Effector CD4-positive, alpha-beta T cell (primary cell): Measurements from ENCODE around the gene ASB2.

Experiments
- DNase-seq: peaks from one replicate; pipeline ENCODE4 v3.0.0-alpha.2; 2020

The ASB2 gene

DNA sequence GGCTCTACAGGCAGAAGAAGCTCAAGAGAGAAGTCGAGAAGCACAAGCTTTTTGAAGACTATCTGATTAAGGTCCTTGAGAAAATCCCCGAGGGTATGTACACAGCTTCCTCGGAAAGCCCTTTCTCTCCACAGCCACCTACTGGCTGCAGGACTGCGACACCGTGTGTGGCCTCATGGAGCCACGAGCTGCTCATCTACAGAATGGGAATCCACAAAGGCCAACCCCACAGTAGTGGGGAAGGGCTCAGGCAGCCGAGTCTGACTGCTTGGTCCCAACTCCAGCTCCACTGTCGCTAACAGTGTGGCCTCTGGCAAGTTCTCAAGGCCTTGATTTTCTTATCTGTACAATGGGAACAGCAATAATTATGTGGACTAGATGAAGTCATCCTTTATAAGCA is 23.2 kb upstream of the ASB2 start:
- DNase-seq, result no peak

DNA sequence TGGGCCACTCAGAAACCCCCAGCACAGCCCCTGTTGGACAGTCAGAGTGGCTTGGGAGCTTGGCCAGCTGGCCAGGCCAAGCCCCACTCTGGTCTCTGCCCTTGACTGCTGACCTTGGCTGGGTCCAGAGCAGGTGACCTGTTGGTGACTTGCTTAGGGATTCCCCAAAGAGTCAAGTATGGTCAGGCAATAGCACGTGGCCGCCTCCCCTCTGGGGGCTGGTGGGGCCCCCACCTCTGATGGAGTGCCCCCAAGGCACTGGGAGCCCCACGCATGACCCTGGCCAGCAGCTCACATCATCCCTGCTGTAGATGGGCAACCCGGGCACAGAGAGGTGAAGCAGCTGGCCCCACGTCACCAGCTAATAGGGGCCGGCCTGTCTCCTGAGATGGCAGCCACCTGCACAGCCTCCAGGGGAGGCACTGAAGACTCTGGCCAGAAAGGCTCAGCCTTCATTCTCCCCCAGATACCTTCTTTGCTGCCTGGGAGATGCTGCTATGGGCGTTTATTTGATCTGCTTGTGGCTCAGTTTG is 22.6 kb upstream of the ASB2 start:
- no peak for DNase-seq

DNA sequence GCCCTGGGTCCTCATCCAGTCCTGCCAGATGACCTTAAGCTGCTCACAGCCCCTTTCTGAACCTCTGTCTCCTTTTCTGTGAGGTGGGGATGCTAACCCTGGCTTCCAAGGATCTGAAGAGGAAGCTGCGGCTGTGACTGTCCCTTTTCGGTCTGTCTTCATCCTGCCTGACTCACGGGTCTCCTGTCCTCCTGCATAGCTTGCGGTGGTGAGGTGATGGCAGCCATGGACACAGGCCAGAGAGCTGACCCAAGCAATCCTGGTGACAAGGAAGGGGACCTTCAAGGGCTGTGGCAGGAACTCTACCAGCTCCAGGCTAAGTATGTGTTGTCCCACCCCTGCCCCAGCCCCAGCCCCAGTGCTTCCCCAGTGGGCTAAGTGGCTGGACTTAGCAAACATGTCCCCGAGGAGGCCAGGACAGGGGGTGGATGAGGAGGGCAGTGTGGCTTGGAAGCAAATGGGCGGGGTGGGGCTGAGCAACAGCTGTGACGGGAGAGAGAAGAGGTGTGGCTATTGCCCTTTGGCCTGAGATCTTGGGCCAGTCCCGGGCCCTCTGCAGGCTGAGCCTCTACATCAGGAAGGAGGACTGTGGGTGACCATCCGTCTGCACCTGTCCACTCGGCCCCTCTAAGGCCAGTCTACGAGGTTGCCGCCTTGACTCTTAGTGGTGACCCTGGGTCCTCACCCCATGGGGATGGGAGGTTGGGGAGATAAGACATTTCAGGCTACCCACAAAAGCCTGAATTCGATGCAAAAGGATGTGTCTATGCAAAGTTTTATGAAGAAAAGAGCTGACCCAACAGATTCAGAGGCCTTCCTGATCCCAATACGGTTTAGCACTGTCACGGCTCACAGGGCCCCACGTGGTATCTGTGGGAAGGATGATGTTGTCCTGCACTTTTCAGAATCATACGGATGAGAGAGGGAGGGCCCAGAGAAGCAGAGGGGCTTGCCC is 21.8 kb upstream of the ASB2 start:
- DNase-seq, result no peak

DNA sequence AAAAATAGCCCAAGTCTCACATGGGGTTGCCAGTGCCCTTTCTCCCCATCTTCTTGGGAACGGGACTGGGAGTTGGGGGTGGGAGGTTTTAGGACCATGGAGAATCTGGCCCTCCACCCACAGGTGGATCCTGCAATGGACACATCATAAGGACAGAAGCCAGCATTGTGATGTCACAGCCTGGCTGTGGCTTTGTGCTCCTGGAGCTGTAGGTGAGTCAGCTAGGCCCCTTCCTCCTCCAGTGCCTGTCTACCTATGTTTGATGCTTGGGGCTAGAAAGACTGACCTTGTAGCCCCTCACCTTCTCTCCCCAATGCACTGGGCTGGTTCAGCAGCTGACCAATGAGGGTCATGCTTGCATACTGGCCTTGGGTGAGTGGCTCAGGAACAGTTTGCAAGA is 20.7 kb upstream of the ASB2 start, which contains the start of gene CCDC197:
TSS of gene CCDC197 (plus strand) at position 220 of the 400 bp plus-strand sequence. CDS start 831 bp downstream, outside the sequence.
- no peak for DNase-seq

DNA sequence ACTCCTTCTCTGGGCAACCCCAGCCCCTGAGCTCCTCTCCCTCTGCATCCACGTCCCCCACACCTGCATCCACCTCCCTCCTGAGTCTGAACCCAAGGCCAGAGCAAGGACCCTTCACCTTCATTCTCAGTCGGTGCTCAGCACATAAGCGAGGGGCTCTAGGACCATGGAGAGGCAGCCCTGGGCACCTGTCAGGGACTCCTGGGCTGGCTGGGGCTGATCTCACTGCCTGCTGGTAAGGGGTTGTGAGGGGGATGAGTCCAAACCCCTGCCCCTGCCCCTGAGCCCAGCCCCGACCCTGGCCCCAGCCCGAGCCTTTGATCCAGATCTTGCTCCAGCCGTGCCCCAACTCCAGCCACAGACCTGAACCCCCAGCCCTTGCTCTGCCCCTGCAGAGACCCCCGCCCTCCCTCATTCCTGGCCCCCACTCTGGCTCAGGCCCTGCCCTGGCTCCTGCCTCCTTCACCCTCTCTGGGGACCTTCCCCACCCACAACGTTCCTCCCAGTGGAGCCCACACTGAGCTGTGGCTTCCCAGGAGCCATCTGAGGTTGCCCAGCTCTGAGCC is 19.8 kb upstream of the ASB2 start:
- no peak for DNase-seq

DNA sequence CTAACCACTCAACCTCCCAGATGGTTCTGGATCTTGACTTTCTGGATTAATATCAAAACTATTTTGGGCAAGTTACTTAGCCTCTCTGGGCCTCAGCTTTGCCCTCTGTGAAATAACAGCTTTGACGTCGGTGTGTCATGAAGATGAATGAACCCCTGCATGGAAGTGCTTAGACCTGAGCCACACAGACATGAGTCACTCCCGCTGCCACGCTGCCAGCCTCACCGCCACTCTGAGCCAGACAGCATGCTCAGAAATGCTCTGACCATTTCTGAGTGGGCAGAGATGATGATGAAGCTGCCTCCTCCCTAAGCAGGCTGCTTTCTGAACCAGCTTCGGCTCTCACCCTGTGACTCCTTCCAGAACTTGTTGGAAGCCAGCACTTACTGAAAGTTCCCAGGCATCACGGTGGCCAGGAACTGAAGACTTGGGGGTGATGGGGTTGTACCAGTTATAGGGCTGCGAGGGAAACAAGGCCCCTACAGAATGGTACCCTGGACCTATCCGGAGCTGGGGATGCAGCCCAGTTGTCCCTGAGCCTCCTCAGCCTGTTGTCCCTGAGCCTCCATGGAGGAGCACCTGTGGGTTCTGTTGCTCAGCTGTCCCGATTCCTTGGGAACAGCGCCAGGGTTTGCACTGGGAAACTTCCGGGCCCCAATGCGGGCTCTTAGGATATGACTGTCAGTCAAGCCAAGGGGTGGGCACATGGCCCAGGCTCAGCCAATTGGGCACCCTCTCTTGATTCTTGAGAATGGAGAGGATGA is 18.7 kb upstream of the ASB2 start:
- no peak for DNase-seq

DNA sequence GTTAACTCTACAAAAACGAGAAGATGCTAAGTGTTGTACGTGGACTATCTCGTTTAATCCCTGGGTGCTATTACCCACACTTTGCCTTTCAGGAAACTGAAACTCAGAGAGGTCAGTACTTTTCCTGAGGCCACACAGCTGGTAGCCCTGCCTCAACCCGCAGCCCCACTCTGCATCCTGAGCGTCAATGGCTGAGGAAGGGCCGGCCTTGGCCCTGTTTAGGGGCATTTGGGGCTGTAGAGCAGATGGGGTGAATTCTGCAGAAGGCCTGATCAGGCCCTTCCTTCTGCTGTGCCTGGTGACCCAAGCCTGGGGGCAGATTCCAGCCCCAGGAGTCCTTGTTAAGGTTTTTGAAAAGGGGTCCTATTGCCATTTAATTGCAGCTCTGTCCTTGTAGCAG is 17.0 kb upstream of the ASB2 start:
- no peak for DNase-seq

DNA sequence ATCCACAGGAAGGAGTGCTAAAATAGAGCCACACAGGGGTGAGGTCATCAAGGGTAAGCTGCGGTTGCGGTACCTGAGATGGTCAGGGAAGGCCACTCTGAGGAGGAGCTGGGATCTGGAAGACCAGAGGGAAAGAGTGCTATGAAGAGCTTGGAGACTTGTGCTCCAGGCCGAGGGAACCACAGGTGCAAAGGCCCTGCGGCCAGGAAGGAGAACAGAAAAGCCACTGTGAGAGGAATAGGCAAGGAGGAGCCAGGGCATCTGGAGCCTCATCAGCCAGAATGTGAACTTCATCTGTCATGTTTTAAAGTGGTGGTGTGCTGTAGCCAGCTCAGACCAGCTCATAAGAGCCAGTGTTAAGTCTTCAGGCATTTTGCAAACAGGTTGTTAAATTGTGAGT is 15.3 kb upstream of the ASB2 start:
- DNase-seq, result no peak

DNA sequence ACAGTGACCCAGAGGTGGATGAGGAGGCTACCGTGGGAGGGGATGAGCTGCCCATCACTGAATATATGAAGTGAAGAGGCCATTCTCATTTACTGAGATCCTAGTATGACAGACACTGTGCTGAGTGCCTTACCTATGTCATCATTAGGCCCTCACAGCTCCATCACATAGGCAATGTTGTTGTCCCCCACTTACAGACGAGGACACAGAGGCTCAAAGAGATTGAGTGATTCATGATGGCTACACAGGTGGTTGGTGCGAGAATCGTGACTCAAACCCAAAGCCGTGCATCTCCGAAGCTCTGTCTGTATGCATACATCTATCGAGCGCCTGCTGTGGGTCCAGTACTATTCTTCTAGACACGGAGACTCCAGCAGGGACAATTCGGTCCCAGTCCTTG is 14.8 kb upstream of the ASB2 start:
- DNase-seq, result no peak

DNA sequence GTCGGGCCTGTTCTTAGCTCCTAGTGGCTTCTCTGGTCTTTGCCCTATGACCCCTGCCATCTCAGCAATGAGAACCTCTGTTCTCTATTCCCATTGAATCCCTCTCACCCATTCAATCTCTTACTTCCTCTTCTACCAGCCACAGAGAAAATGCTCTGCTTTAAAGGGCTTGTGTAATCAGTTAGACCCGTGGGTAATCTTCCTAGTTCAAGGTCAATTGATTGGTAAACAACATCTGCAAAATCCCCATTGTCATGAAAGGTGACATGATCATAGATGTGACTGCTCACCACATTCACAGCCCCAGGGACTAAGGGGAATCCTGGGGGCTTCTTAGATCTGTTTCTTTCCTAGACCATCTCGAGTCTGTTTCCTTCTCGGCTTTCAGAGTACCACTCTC is 13.6 kb upstream of the ASB2 start:
- DNase-seq, result no peak

DNA sequence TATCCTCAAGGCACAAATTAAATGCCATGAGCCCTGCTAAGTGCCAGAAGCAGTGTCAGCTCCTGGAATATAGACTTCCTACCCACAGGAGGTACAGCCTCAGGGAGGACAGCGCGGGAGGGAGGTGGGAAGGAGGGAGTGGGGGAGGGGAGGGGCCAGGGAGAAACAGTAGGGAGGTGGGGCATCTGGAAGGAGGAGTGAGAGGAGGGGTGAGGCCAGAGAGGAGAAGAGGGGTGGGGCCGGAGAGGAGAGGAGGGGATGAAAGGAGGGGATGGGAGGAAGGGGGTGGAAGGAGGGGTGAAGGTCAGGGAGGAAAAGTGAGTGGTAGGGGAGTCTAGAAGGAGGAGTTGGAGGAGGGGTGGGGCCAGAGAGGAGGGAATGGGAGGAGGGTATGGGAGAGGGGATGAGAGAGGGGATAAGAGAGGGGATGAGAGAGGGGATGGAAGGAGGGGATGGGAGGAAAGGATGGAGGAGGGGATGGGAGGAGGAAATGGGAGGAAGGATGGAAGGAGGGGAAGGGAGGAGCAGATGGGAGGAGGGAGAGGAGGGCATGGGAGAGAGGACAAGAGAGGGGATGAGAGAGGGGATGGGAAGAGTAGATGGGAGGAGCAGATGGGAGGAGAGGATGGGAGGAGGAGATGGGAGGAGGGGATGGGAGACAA is 11.6 kb upstream of the ASB2 start:
- DNase-seq, result no peak

DNA sequence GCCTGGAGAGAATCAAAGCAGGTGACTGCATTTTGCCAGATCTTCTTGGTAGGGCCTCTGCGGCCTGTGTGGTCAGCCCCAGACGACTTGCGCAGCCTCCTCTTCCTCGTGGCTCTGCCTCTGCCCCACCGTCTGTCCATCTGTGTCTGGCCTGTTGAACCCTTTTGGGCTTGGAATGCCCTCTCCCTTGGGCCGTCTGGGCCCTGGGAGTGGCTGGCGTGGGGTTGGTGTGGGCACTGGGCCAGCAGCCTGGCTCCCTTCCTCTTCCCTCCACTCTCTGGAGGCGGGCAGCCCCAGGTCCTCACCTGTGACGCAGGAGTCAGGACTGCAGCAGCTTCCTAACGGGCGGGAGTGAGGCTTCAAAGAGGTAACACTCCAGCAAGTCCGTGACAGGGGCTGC is 11.0 kb upstream of the ASB2 start:
- no peak for DNase-seq

DNA sequence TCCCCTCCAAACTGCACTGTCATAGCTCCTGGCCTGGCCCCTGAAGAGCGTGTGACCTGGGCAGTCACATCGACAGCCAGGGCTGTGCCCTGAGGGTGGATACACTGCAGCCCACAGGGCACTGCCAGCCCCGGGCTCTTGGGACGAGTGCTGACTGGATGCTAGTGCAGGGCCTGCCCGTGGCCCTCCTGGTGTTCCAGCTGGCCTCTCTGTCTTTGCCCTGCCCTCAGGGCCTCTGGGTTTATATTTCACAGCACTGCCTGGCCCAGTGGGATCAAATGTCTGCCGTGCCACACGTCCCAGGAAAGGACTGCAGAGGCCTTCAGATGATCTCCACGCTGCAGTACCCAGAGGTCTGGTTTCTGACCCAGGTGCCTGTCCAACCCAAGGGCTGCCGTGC is 10.6 kb upstream of the ASB2 start:
- no peak for DNase-seq

DNA sequence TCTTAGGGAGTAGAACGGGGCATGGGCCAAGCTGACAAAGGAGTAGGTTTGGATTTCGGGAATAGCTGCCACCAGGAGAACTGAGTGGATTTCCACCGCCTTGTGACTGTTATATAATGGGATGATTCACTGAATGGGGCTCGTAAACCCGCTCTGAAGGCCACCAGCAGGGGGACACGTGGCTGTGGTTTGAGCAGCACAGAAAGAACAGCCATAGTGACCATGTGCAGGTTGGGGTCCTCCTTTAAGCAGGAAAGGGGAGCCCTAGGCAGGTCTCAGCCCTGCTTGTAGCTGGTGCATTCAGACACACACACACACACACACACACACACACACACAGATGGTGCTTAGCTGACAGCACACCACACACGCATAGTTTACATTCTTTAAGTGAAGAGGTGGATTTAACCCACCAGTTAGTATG is 8.6 kb upstream of the ASB2 start:
- no peak for DNase-seq

DNA sequence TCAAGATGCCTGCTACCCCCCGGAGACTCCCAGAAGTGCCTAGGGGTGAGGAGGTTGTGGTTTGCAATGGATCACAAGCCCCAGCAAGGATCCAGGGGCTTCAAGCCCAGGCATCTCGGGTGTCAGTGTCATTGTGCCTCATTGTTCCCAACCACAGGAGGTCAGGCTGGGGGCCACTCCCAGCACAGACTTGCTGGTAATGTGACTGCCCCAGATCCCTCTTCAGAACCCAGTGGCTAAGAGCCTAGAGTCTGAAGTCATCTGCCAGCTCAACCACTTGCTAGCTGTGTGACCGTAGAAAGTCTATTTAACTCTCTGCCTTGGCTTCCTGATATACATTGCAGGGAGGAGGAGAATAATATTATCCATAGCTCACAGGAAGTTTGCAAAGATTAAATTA is 7.7 kb upstream of the ASB2 start:
- no peak for DNase-seq

DNA sequence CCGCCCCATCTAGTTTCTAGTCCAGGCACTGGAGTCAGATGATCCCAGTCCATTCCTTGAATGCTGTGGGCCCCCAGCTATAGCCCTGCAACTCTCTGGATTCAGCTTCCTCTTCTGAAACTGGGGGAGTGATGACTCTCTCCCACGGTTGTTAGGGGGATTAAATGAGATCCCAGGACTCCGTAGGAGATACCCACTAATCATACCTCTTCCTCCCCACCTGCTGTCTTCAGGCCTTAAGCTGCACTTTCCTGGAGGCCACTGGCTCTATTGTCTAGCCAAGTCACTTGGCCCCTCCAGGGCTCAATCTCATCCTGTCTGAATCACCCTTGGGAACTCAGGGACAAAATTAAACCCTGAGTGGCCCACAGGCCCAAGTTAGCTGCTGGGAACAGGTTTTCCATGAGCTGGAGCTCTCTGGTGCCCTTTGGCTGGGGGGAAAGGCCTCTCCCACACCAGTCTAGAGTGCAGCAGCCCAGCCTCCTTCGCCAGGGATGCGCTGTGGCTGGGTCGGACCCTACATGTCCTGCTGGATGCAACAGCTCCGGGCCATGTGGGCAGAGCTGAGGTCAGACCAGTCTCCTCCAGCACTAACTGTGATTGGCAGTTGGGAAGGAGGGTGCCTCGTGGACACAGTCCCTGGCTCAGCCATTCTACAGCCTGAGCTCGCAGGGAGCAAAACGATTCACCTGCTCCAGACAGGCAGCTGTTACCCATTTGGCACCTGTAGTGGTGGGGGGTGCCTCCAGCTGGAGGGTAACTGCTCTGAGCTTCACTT is 6.0 kb upstream of the ASB2 start:
- DNase-seq, result no peak

DNA sequence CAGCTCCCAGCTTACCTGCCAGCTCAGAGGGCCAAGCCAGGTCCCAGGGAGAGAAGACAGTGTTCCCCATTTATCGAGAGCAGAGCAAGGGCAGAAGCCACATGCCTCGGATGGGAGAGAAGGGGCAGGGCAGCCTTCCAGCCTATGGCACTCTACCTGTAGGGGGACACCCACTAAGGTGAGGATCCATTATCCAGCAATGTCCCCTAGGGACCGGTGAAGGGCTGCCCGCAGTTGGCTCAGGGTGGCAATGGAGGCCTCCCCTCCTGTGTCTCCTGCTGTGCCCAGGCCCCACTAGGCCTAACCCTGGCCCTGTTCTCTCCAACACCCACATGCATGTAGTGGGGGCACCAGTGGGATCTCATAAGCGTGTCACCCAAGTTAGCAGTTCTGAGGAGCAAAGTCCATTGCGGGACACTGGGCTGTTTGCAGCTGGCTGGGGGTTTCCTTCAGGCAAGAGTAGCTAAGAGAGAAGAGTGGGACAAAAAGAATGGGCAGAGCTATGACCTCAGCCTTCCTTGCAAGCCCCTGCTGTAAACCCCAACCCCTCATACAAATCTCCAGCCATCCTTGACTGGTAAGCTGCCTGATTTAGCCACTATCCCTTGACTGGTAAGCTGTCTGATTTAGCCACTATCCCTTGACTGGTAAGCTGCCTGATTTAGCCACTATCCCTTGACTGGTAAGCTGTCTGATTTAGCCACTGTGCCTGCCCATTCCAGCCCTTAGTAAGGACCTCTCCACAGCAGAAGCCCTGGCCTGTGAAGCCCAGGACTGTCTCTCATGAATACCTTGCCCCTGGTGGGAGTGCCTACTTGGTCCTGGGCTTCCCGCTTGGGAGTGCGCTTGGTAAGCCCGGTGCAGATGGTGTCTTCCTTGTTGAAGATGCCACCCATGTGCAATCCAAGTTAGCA is 5.2 kb upstream of the ASB2 start:
- DNase-seq, result no peak

DNA sequence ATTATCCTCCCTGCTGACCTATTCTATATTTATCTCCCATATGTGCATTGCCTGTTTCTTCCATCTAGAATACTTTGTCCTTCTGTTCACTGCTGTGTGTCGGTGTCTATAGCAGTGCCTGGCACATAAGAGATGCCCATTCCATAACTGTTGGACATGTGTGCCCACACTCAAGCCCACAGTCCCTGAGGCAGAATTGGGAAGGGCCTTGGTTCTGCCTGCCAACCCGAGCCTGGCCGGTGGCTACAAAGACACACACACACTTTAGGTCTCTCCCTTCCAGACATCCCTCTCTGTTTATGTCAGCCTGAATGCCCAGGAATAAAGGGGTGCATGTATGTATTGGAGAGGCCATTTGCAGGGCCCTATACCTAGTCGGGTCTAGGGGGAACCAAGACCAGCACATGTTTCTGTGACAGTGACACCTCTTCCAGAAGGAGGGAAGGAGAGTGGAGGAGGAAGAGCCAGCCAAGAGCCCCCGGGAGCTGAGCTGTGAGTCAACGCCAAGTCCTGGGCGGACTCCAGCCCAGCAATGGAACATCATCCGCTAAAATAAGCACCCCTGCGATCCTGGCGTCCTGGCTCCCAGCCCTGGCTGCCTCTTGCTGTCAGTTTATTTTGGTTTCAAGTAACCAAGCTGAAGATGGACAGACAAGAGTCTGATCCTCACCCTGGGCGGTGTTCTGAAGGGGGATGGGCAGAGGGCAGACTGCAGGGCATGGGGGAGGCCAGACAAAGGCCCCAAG is 4.3 kb upstream of the ASB2 start:
- no peak for DNase-seq

DNA sequence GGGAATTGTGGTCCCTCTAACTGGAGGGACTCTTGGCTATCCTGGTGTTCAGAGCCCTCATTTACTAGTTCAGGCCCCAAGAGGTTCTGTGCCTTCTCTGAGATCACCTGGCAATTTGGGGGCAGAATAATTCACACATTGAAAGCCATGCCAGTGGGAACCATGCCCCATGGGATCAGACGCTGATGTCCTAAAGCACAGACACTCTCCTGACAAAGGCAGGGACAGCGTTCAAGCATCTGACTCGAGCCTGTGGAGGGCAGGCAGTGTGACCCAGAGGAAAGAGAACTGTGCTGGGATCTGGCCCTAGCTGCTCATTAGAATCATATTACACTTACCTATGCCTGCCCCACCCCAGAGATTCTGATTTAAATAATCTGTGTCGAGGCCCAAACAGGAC is 2.4 kb upstream of the ASB2 start:
- no peak for DNase-seq
